Trophoblast cell (in vitro differentiated cells and primary cell): ENCODE measurements around the gene NCAPD3.

Experiments used
- DNase-seq, 2 donors: peaks; one replicate each; pipeline ENCODE4 v3.0.0-alpha.2; 2016
- H2AFZ ChIP-seq: 2 replicates; pipeline ENCODE4 v1.6.1; 2013; ENCODE audit warnings: low read length, moderate library complexity, mild to moderate bottlenecking; ENCODE audit not compliant: insufficient read depth, poor library complexity
- H2AK5ac ChIP-seq: 2 replicates; pipeline ENCODE4 v1.6.1; 2013; ENCODE audit warnings: mild to moderate bottlenecking, low read length
- H2BK120ac ChIP-seq: 2 replicates; pipeline ENCODE4 v1.6.1; 2013; ENCODE audit warnings: low read length, mild to moderate bottlenecking, moderate library complexity; ENCODE audit not compliant: insufficient read depth, poor library complexity
- H2BK12ac ChIP-seq: 2 replicates; pipeline ENCODE4 v1.6.1; 2013; ENCODE audit warnings: mild to moderate bottlenecking, low read length, moderate library complexity
- H2BK5ac ChIP-seq: 2 replicates; pipeline ENCODE4 v1.6.1; 2013; ENCODE audit warnings: low read length, low read depth, moderate library complexity, mild to moderate bottlenecking; ENCODE audit not compliant: poor library complexity
- H3K14ac ChIP-seq: 2 replicates; pipeline ENCODE4 v1.6.1; 2013; ENCODE audit warnings: mild to moderate bottlenecking, low read length
- H3K18ac ChIP-seq: 2 replicates; pipeline ENCODE4 v1.6.1; 2013; ENCODE audit warnings: mild to moderate bottlenecking, low read length
- H3K23ac ChIP-seq: 2 replicates; pipeline ENCODE4 v1.6.1; 2013; ENCODE audit warnings: low read length
- H3K27ac ChIP-seq: 2 replicates; pipeline ENCODE4 v1.5.1; 2013; ENCODE audit warnings: low read depth, mild to moderate bottlenecking, inconsistent platforms, low read length, moderate library complexity
- H3K27me3 ChIP-seq: 2 replicates; pipeline ENCODE4 v1.6.1; 2013; ENCODE audit warnings: inconsistent platforms, mild to moderate bottlenecking, low read length, moderate library complexity; ENCODE audit not compliant: insufficient read depth
- H3K36me3 ChIP-seq, 2 experiments: 1 replicate in 1 of 2; 2 replicates in 1 of 2; pipeline ENCODE4 v1.6.1; 2013; ENCODE audit warnings: low read length in 2 of 2, mild to moderate bottlenecking in 2 of 2, moderate library complexity in 1 of 2; ENCODE audit not compliant: insufficient read depth in 2 of 2, control insufficient read depth in 1 of 2
- H3K4ac ChIP-seq: 2 replicates; pipeline ENCODE4 v1.6.1; 2013; ENCODE audit warnings: low read depth, mild to moderate bottlenecking, low read length, moderate library complexity
- H3K4me1 ChIP-seq, 2 experiments: 1 replicate in 1 of 2; 2 replicates in 1 of 2; pipeline ENCODE4 v1.6.1; 2013; ENCODE audit warnings: low read length in 2 of 2, mild to moderate bottlenecking in 2 of 2, moderate library complexity in 1 of 2; ENCODE audit not compliant: insufficient read depth in 2 of 2, control insufficient read depth in 1 of 2
- H3K4me2 ChIP-seq: 2 replicates; pipeline ENCODE4 v1.6.1; 2013; ENCODE audit warnings: inconsistent platforms, mild to moderate bottlenecking, low read length, moderate library complexity
- H3K4me3 ChIP-seq: 2 replicates; pipeline ENCODE4 v1.5.1; 2013; ENCODE audit warnings: mild to moderate bottlenecking, low read depth, low read length, inconsistent platforms
- H3K79me1 ChIP-seq: one replicate; pipeline ENCODE4 v1.6.1; 2013; ENCODE audit warnings: low read length
- H3K79me2 ChIP-seq: 2 replicates; pipeline ENCODE4 v1.6.1; 2013; ENCODE audit warnings: low read length, mild to moderate bottlenecking; ENCODE audit not compliant: control insufficient read depth, insufficient read depth, poor library complexity
- H3K9ac ChIP-seq: 2 replicates; pipeline ENCODE4 v1.6.1; 2013; ENCODE audit warnings: mild to moderate bottlenecking, low read length
- H3K9me3 ChIP-seq: 2 replicates; pipeline ENCODE4 v1.6.1; 2013; ENCODE audit warnings: low read depth, mild to moderate bottlenecking, control low read depth, inconsistent platforms, low read length; ENCODE audit not compliant: insufficient read depth
- H4K12ac ChIP-seq: 2 replicates; pipeline ENCODE4 v1.6.1; 2013; ENCODE audit warnings: low read depth, mild to moderate bottlenecking, low read length, moderate library complexity
- H4K8ac ChIP-seq: 2 replicates; pipeline ENCODE4 v1.6.1; 2013; ENCODE audit warnings: low read depth, mild to moderate bottlenecking, low read length, moderate library complexity
- H4K91ac ChIP-seq: one replicate; pipeline ENCODE4 v1.6.1; 2013; ENCODE audit warnings: low read depth, mild to moderate bottlenecking, low read length, moderate library complexity
- WGBS: extraction: QIAGEN DNeasy Blood & Tissue Kit; methylation state at CpG from one replicate; pipeline ENCODE4 v1.1.7; 2013; ENCODE audit warnings: missing lambda C conversion rate; ENCODE audit not compliant: insufficient read length, insufficient coverage; ENCODE audit errors: extremely low coverage; 5-methylcytosine and 5-hydroxymethylcytosine counted together

Gene NCAPD3

DNA sequence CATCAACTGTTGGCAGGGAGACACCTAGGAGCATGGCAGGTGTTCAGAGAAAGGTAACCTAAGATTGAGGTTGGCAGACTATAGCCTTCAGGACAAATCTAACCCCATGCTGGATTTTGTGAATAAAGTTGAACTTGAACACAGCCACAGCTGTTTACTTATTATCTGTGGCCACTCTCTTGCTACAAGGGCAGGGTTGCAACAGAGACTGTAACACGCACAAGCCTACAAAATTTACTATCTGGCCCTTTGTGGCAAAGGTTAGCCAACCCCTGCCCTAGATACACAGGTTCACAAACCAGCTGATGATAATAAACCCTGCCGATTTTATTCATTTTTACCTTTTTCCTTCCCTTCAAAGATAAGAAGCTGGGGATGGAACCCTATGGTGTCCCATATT lies 26.9 kb upstream of the NCAPD3 start:
- no peak overlapping the region for H2AFZ ChIP-seq
- H3K14ac ChIP-seq: no peak overlapping the region
- H2BK12ac ChIP-seq: no peak overlapping the region
- peaks cover 11 to 28% of the 10 kb centered on the region in 2 experiments for H3K36me3 ChIP-seq
- H3K4me2 ChIP-seq: no peak overlapping the region
- no peak overlapping the region for H3K4ac ChIP-seq
- no peak overlapping the region for H4K91ac ChIP-seq
- H3K79me2 ChIP-seq: peaks cover 3% of the 10 kb centered on the region
- H3K9ac ChIP-seq: no peak overlapping the region
- DNase-seq: no peak
- WGBS: no CpG with 5 or more reads among the region's 2 CpGs
- no peak overlapping the region for H2BK5ac ChIP-seq
- no peaks in the 10 kb centered on the region for H3K27me3 ChIP-seq
- H3K4me1 ChIP-seq: peaks cover 0 to 2% of the 10 kb centered on the region in 2 experiments
- no peaks in the 10 kb centered on the region for H3K9me3 ChIP-seq
- H4K8ac ChIP-seq: no peak overlapping the region
- no peak overlapping the region for H2AK5ac ChIP-seq
- no peak overlapping the region for H3K18ac ChIP-seq
- H3K79me1 ChIP-seq: peaks cover 3% of the 10 kb centered on the region
- H3K4me3 ChIP-seq: no peak overlapping the region
- no peak overlapping the region for H3K27ac ChIP-seq
- no peak overlapping the region for H3K23ac ChIP-seq
- H4K12ac ChIP-seq: no peak overlapping the region
- no peak overlapping the region for H2BK120ac ChIP-seq

DNA sequence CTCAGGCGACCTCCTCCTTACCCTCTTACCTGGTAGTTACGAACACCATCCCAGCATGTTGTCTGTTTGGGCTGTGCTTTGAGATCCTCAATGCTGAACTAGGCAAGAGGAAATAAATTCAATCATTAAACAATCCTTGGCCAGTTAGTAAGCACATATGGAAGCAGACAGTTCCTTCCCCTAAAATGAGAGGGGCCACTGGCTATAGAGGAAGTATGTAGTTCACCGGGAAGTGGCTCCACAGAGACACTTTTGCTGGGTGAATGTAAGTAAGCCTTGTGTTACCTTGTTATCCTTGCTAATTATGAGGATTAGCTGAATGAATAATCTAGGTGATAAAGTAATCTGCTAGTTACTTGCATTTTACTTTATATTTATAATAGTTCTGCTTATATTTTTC lies 26.5 kb upstream of the NCAPD3 start:
- Histone ChIP-seq H4K12ac (no peak overlapping the region), H2BK12ac (no peak overlapping the region)
- no CpG with 5 or more reads among the region's 3 CpGs for WGBS

DNA sequence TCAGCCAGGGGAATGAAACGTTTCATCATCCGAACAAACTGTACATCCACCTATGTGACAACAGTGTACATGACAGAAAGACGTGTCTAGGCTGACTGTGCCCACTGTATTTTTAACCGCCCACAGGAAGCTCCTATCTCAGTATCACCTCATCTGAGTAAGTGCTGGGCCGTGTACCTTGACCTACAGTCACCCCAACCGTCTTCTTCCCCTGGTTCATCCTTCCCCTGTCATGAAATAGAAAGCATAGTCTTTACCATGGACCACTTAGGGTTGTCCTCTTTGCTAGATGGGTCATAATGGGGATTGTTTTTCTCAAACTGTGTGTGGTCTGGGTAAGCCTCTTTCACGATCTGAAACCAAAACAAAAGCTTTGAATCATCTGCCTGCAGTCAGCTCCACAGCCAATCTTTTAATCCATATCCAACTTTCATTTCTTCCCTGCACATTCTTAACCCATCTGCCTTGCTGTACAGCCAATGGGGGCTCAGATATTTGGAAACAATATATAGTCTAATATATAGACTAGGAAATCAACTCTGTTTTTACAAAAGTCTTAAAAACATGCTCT lies 25.2 kb upstream of the NCAPD3 start:
- no peak overlapping the region for H3K4me3 ChIP-seq
- no peak overlapping the region for H2AFZ ChIP-seq
- H2BK5ac ChIP-seq: no peak overlapping the region
- no peaks in the 10 kb centered on the region for H3K27me3 ChIP-seq
- no peak overlapping the region for H3K4me2 ChIP-seq
- H3K4ac ChIP-seq: no peak overlapping the region
- H2BK120ac ChIP-seq: no peak overlapping the region
- no peak overlapping the region for H4K8ac ChIP-seq
- H3K4me1 ChIP-seq: peaks cover 0 to 2% of the 10 kb centered on the region in 2 experiments
- no peak overlapping the region for H2BK12ac ChIP-seq
- H3K14ac ChIP-seq: no peak overlapping the region
- peaks cover 3% of the 10 kb centered on the region for H3K79me1 ChIP-seq
- H4K12ac ChIP-seq: no peak overlapping the region
- no peaks in the 10 kb centered on the region for H3K9me3 ChIP-seq
- H4K91ac ChIP-seq: no peak overlapping the region
- DNase-seq: no peak
- no peak overlapping the region for H3K23ac ChIP-seq
- no peak overlapping the region for H2AK5ac ChIP-seq
- peaks cover 22 to 42% of the 10 kb centered on the region in 2 experiments for H3K36me3 ChIP-seq
- no peak overlapping the region for H3K27ac ChIP-seq
- H3K79me2 ChIP-seq: peaks cover 3% of the 10 kb centered on the region
- H3K9ac ChIP-seq: no peak overlapping the region
- no CpG with 5 or more reads among the region's 7 CpGs for WGBS
- H3K18ac ChIP-seq: no peak overlapping the region

More for the DNA sequence above, 26.5 kb upstream of the NCAPD3 start:
- Histone ChIP-seq H3K79me2 (peaks cover 3% of the 10 kb centered on the region), H4K91ac (no peak overlapping the region), H3K36me3 (peaks cover 15 to 32% of the 10 kb centered on the region in 2 experiments), H2AK5ac (no peak overlapping the region), H3K18ac (no peak overlapping the region), H3K79me1 (peaks cover 3% of the 10 kb centered on the region), H3K27ac (no peak overlapping the region), H3K23ac (no peak overlapping the region), H3K4me2 (no peak overlapping the region), H2BK120ac (no peak overlapping the region), H2AFZ (no peak overlapping the region), H4K8ac (no peak overlapping the region), H3K4ac (no peak overlapping the region), H3K9me3 (no peaks in the 10 kb centered on the region), H3K9ac (no peak overlapping the region), H2BK5ac (no peak overlapping the region), H3K4me3 (no peak overlapping the region), H3K27me3 (no peaks in the 10 kb centered on the region), H3K4me1 (peaks cover 0 to 2% of the 10 kb centered on the region in 2 experiments), H3K14ac (no peak overlapping the region)
- DNase-seq: no peak

DNA sequence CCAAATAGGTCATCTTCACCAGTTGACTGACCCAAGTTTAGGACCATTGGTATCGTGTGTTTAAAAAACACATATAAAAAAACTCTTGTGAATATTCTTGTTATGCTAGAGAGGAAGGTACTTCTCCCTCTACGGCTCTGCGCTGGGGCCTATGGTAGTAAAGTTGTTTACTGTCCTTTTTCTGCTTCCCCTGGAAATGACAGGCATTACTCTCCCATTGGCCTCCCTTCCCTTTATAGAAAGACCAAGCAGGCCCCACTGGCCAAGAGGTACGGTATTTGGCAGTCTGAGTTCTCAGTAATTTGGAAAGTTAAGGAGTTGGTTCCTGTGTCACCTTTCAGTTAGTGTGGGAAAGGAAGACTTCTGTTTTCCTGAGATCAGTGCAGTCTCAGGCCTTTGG lies 22.9 kb upstream of the NCAPD3 start:
- no peak overlapping the region for H2BK12ac ChIP-seq
- H3K4me2 ChIP-seq: no peak overlapping the region
- H3K18ac ChIP-seq: no peak overlapping the region
- no peak for DNase-seq
- H4K91ac ChIP-seq: no peak overlapping the region
- H4K12ac ChIP-seq: no peak overlapping the region
- peaks cover 0 to 4% of the 10 kb centered on the region in 2 experiments for H3K4me1 ChIP-seq
- no peak overlapping the region for H2BK5ac ChIP-seq
- no peak overlapping the region for H2BK120ac ChIP-seq
- no peak overlapping the region for H3K23ac ChIP-seq
- no peaks in the 10 kb centered on the region for H3K27me3 ChIP-seq
- peaks cover 28 to 58% of the 10 kb centered on the region in 2 experiments for H3K36me3 ChIP-seq
- H3K27ac ChIP-seq: no peak overlapping the region
- no peak overlapping the region for H3K4ac ChIP-seq
- H3K79me2 ChIP-seq: no peaks in the 10 kb centered on the region
- no peaks in the 10 kb centered on the region for H3K9me3 ChIP-seq
- no peak overlapping the region for H3K14ac ChIP-seq
- no peak overlapping the region for H2AFZ ChIP-seq
- no peak overlapping the region for H3K9ac ChIP-seq
- H3K4me3 ChIP-seq: no peak overlapping the region
- no CpG with 5 or more reads among the region's 4 CpGs for WGBS
- no peak overlapping the region for H4K8ac ChIP-seq
- no peak overlapping the region for H2AK5ac ChIP-seq
- H3K79me1 ChIP-seq: no peaks in the 10 kb centered on the region
